Measurements from ENCODE around the gene CDK14.

- TF ChIP-seq CTCF (conservative IDR thresholded peaks at IDR 0.05 in 1 of 2, IDR thresholded peaks at IDR 0.05 in 1 of 2; ENCODE audit: low read depth in 1 of 2, low read length in 2 of 2), result peak in 1 of 2 donors; percentile 14
- TF ChIP-seq EZH2 (IDR thresholded peaks at IDR 0.05; ENCODE audit: low read length, missing control alignments), result no peak
These were observed 16.9 kb upstream of the CDK14 start for GRCh38 chr7:90579181-90579688.

Data from fibroblast of lung (primary cell).